Endothelial cell of umbilical vein (primary cell): ENCODE data around the gene DNAAF2. TPM values are rescaled to one million over a fixed set of nuclear protein-coding genes. Genes with fewer than 3 reads are reported as not detected.
A peak's percentile ranks its signal among the peaks of the same experiment; 100 is the strongest.

Source experiments
- BruUV-seq: library from RNA; stranded (reverse); fragments of 400-500 nt; replicated peaks from 2 replicates; lab custom pipeline; 2021; lab: Mats Ljungman, UMichigan
- CTCF ChIA-PET: fragments of 300-600, 350-600 bp; sonication (Branson Sonifier 250); formaldehyde crosslinking; loops from one replicate; lab custom pipeline; 2021; ENCODE audit warnings: antibody characterized with exemption, inconsistent platforms; lab: Charles Lee
- POLR2A ChIA-PET: fragments of 300-600, 350-600 bp; sonication (Branson Sonifier 250); formaldehyde crosslinking; loops from one replicate; lab custom pipeline; 2021; ENCODE audit warnings: antibody characterized with exemption, inconsistent platforms; lab: Charles Lee
- DNase-seq: peaks from one replicate; pipeline ENCODE4 v3.0.0-alpha.2; 2011; ENCODE audit warnings: low read depth, low spot score
- FAIRE-seq: peaks from 2 replicates; lab custom pipeline; 2011; peaks lifted over from hg19 to GRCh38; lab: Jason Lieb, UNC
- H2AFZ ChIP-seq: 2 replicates; pipeline ENCODE4 v1.6.0; 2012; ENCODE audit warnings: low read depth, low read length, control low read depth, inconsistent platforms
- H3K27ac ChIP-seq: 2 replicates; pipeline ENCODE4 v1.5.1; 2011; ENCODE audit warnings: low read depth, mild to moderate bottlenecking, control low read depth, low read length, moderate library complexity; ENCODE audit not compliant: insufficient read depth
- H3K27me3 ChIP-seq, 2 experiments: 2 replicates each; pipeline versions ENCODE4 v1.6.0 to v1.6.1; 2011; ENCODE audit warnings: low read length in 2 of 2, mixed read lengths in 1 of 2; ENCODE audit not compliant: control insufficient read depth in 2 of 2, insufficient read depth in 2 of 2
- H3K36me3 ChIP-seq, 2 experiments: 2 replicates in 1 of 2; 3 replicates in 1 of 2; pipeline ENCODE4 v1.5.1; 2011; ENCODE audit warnings: low read length in 2 of 2, mild to moderate bottlenecking in 1 of 2, moderate library complexity in 1 of 2; ENCODE audit not compliant: control insufficient read depth in 2 of 2, insufficient read depth in 2 of 2; ENCODE audit errors: extremely low read depth in 1 of 2
- H3K4me1 ChIP-seq: 3 replicates; pipeline ENCODE4 v1.5.1; 2011; ENCODE audit warnings: mild to moderate bottlenecking, low read length; ENCODE audit not compliant: control insufficient read depth, insufficient read depth; ENCODE audit errors: extremely low read depth
- H3K4me2 ChIP-seq: 2 replicates; pipeline ENCODE4 v1.6.1; 2011; ENCODE audit warnings: low read length, control low read depth, mixed read lengths; ENCODE audit not compliant: insufficient read depth
- H3K4me3 ChIP-seq, 3 experiments: fragments of 200-600 bp in 1 of 3; sonication (generic), shearing (Covaris generic) in 1 of 3; replicated peaks in 1 of 3; 2 replicates each; pipeline ENCODE4 v1.5.1; 2011 to 2016; ENCODE audit warnings: control low read depth in 3 of 3, low read length in 3 of 3, mild to moderate bottlenecking in 2 of 3, inconsistent platforms in 1 of 3, low read depth in 1 of 3, moderate library complexity in 1 of 3; ENCODE audit not compliant: insufficient read depth in 1 of 3
- H3K79me2 ChIP-seq: 2 replicates; pipeline ENCODE4 v1.6.0; 2012; ENCODE audit warnings: low read length, inconsistent platforms; ENCODE audit not compliant: control insufficient read depth, insufficient read depth
- H3K9ac ChIP-seq: replicated peaks from 2 replicates; pipeline ENCODE3; 2011; ENCODE audit warnings: low read length, control low read depth; ENCODE audit not compliant: insufficient read depth; ENCODE audit errors: extremely low read depth
- H3K9me1 ChIP-seq: replicated peaks from 3 replicates; pipeline ENCODE4 v1.6.0; 2011; ENCODE audit warnings: mild to moderate bottlenecking, low read length; ENCODE audit not compliant: control insufficient read depth, insufficient read depth; ENCODE audit errors: extremely low read depth
- H3K9me3 ChIP-seq: replicated peaks from 2 replicates; pipeline ENCODE4 v1.5.1; 2012; ENCODE audit warnings: low read length, inconsistent platforms; ENCODE audit not compliant: control insufficient read depth, insufficient read depth
- H4K20me1 ChIP-seq: replicated peaks from 2 replicates; pipeline ENCODE3; 2011; ENCODE audit warnings: mild to moderate bottlenecking, low read length; ENCODE audit not compliant: control insufficient read depth, insufficient read depth; ENCODE audit errors: extremely low read depth
- CTCF ChIP-seq, 2 donors: IDR thresholded peaks; 1 replicate in 1 of 2; 2 replicates in 1 of 2; pipeline ENCODE4 v1.5.1; 2011; ENCODE audit warnings: low read length in 2 of 2, mild to moderate bottlenecking in 2 of 2, moderate library complexity in 2 of 2, control low read depth in 1 of 2, inconsistent platforms in 1 of 2, low read depth in 1 of 2; ENCODE audit not compliant: insufficient read depth in 1 of 2; ENCODE audit errors: extremely low read depth in 1 of 2
- EZH2 ChIP-seq: IDR thresholded peaks from 2 replicates; pipeline ENCODE4 v1.6.1; 2012; ENCODE audit warnings: borderline replicate concordance, low read depth, mild to moderate bottlenecking, moderate library complexity, low read length, inconsistent platforms; ENCODE audit not compliant: severe bottlenecking
- FOS ChIP-seq: IDR thresholded peaks from 2 replicates; pipeline ENCODE4 v1.6.1; 2011; ENCODE audit warnings: mild to moderate bottlenecking, low read length, moderate library complexity, borderline replicate concordance; ENCODE audit not compliant: insufficient read depth
- GATA2 ChIP-seq: IDR thresholded peaks from 2 replicates; pipeline ENCODE4 v1.7.0; 2011; ENCODE audit warnings: low read depth, mild to moderate bottlenecking, moderate library complexity, mixed read lengths, low read length; ENCODE audit not compliant: insufficient read length, insufficient read depth
- POLR2A ChIP-seq: IDR thresholded peaks from 2 replicates; pipeline ENCODE4 v1.6.1; 2012; ENCODE audit warnings: low read depth, mild to moderate bottlenecking, control low read depth, low read length
- dilution Hi-C: fragments of 300-500 bp; cut with MboI; formaldehyde crosslinking; loops from one replicate; pipeline ENCODE4 v1.15.0; 2019; ENCODE audit warnings: low sequenced_read_pairs; ENCODE audit not compliant: extremely low pct_ligation_motif_present
- intact Hi-C: fragments of 100-400 bp; cut with micrococcal nuclease; formaldehyde crosslinking; loops from one replicate; pipeline ENCODE4 v1.10.0; 2022
- polyA plus RNA-seq, 4 experiments: library from polyadenylated mRNA; depleted of rRNA in 3 of 4; stranded (reverse) in 3 of 4; unstranded in 1 of 4; fragments of >200 nt; gene quantifications; 2 replicates each; pipeline versions ENCODE4 v1.2.1 to v1.2.3, GENCODE V29; 2011 to 2012; ENCODE audit warnings: missing spikeins in 1 of 4
- total RNA-seq: library from RNA; stranded (reverse); gene quantifications from 2 replicates; pipeline ENCODE4 v1.2.3, GENCODE V29; 2021

DNAAF2 gene
- total and polyA plus RNA-seq, 2 donors (not counting 3 experiments of a cell fraction or from before 2014, with no cell fraction given): 3.0 to 5.7 TPM

GRCh38 chr14:49583629-49584028, 51.4 kb downstream of the DNAAF2 start:
- intact Hi-C loops (no loop called here), dilution Hi-C loops (no loop called here)
- no TSS peak for BruUV-seq
- no peaks in the 10 kb centered on the region for H3K27me3 ChIP-seq
- H3K79me2 ChIP-seq: peaks cover 61% of the 10 kb centered on the region
- peak overlapping the region; percentile 94 for H3K4me2 ChIP-seq
- POLR2A ChIA-PET: no interaction called here
- CTCF ChIA-PET: interaction anchor here (1.5 kb wide), 1 partner anchor 50 kb away, joined by 4 read pairs; no protein-coding TSS in a partner anchor
- no peaks in the 10 kb centered on the region for H3K9me1 ChIP-seq
- H3K27ac ChIP-seq: no peak overlapping the region
- TF ChIP-seq POLR2A: peak; percentile 27
- no peak for TF ChIP-seq EZH2
- TF ChIP-seq GATA2: no peak
- DNase-seq (no peak), FAIRE-seq (no peak)
- H3K4me3 ChIP-seq: peak overlapping the region in 1 of 3 experiments; percentile 19
- peaks cover 6 to 8% of the 10 kb centered on the region in 2 experiments for H3K36me3 ChIP-seq
- H3K4me1 ChIP-seq: peaks cover 10% of the 10 kb centered on the region
- no peaks in the 10 kb centered on the region for H3K9me3 ChIP-seq
- no peak overlapping the region for H2AFZ ChIP-seq
- peaks cover 5% of the 10 kb centered on the region for H4K20me1 ChIP-seq
- H3K9ac ChIP-seq: no peak overlapping the region

- DNase-seq (no peak), FAIRE-seq (no peak)
- no peak for TF ChIP-seq CTCF (IDR thresholded peaks at IDR 0.05; ENCODE audit: extremely low read depth in 1 of 2, insufficient read depth in 1 of 2, low read depth in 1 of 2, low read length in 2 of 2)
- peak; percentile 66 for TF ChIP-seq POLR2A
- no peak for TF ChIP-seq FOS
- Histone ChIP-seq H4K20me1 (peaks cover 5% of the 10 kb centered on the region), H3K9me1 (no peaks in the 10 kb centered on the region), H3K4me3 (no peak overlapping the region), H3K9me3 (no peaks in the 10 kb centered on the region), H2AFZ (no peak overlapping the region), H3K36me3 (peaks cover 8% of the 10 kb centered on the region in 2 experiments), H3K4me2 (no peak overlapping the region), H3K79me2 (peaks cover 61% of the 10 kb centered on the region), H3K9ac (no peak overlapping the region), H3K4me1 (peaks cover 10% of the 10 kb centered on the region), H3K27me3 (no peaks in the 10 kb centered on the region), H3K27ac (no peak overlapping the region)
- no TSS peak for BruUV-seq
- dilution Hi-C loops (no loop called here), intact Hi-C loops (no loop called here)
- ChIA-PET POLR2A (interaction anchor here (0.7 kb wide), 2 partner anchors 29 to 120 kb away, joined by 3 to 6 read pairs; no protein-coding TSS in a partner anchor), CTCF (interaction anchor here (1.3 to 1.5 kb wide), 2 partner anchors 52 to 121 kb away, joined by 4 read pairs; no protein-coding TSS in a partner anchor)
Observed at GRCh38 chr14:49582113-49582977, 52.7 kb downstream of the DNAAF2 start.
